Globus pallidus (tissue), 1 donor: ENCODE results near the gene FRAS1.
"Not testable (repeated sequence)": the region's sequence is repeated elsewhere in the genome, so short reads cannot be mapped to it uniquely, and the experiment has no call there.

Experiments used
- DNase-seq: peaks from one replicate; pipeline ENCODE4 v3.0.0-alpha.2; 2015; ENCODE audit warnings: low spot score

The FRAS1 gene

GRCh38 chr4:78286281-78286680 is 229.2 kb downstream of the FRAS1 start:
- DNase-seq = no peak

DNA sequence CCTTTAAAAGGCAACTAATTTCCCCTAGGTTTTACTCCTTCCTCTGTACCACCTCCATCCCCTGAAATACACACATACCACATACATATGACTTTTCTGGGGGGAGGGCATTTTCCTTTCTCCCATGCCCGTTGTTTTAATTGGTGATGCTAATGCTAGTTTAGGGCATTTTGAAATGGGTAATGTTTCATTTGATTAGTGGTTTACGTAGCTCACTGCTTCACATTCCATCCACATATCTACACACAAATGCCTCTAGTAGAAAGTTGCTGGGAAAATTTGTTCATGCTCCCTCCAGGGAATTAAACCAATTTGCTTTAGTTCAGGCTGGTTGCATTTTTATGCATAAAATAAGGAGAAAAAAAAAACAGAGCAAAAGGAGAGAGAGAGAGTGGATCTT is 231.2 kb downstream of the FRAS1 start:
- no peak for DNase-seq

DNA sequence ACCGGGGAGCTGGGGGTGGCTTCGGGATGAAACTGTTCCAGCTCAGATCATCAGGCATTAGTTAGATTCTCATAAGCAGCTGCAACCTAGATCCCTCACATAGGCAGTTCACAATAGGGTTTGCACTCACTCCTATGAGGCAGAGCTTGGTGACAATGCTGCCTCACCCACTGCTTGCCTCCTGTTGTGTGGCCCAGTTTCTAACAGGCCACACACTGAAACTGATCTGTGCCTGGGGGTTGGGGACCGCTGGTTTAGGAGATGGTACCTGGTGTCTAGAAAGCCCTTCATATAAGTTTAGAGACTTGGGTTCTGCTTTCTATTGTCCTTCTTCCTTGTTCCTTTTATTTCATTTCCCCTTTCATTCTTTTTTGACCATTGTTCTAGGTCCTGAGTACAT is 234.2 kb downstream of the FRAS1 start:
- no peak for DNase-seq

DNA sequence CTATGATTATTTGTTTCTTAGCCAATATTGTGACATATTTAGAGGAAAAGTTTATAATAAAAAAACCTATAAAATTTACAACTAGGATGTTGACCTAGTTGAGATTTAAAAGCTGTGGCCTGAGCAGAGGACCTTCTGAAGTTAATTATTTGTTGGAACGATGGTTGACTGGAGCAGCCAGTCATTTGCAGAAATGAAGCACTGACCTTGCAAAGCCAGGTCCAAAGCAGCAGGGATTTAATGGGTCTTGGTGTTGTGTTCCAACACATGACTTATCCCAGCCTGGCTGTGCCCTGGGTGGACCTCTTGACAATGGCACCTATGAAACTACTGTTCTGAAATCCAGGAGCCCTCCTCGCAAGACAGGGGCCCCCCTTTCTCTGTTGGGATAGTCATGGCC is 235.2 kb downstream of the FRAS1 start:
- no peak for DNase-seq

DNA sequence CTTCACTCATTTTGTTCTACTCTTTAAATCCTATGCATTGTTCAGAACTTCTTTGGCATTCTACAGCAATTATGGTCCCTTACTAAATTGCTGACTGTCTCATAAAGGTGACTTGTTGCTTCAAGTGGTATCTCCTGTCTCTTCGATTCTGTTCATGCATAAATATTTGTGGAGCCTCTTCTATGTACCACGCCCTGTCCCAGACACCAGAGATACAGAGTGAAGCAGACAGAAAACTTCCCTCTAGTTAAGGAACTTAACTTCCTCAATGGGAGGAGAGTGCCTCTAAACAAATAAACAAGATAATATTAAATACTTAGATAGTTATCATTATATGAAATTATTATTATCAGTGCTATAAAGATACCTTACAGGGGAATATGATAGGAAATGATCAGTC is 235.7 kb downstream of the FRAS1 start:
- DNase-seq = no peak

- DNase-seq = no peak
Measured at GRCh38 chr4:78293348-78293747, 236.2 kb downstream of the FRAS1 start.

DNA sequence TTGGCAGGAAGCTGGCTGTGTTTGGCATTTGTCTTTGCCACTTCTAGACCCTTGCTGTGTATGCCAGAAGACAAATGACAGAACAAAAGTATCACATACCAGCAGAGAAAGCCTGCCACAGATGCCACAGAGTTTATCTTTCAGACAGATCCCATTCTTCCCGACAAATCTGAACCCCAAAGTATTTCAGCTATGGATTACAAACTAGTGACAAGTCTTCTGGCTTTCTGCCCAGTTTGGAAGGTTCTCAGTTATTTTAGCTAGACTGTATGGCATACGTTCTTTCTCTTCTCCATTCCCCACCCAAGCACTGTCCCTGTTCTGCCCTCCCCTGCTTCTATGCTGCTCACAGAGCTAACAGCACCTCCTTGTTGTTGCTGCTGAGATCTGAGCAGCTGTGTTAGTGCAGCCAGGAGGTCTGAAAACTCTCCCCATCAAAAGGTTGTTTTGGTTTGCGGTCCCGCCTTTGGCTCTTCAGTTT is 236.7 kb downstream of the FRAS1 start:
- DNase-seq = no peak

GRCh38 chr4:78296261-78296660 is 239.1 kb downstream of the FRAS1 start:
- no peak for DNase-seq

- no peak for DNase-seq
Measured at GRCh38 chr4:78297116-78297800, 240.1 kb downstream of the FRAS1 start.

DNA sequence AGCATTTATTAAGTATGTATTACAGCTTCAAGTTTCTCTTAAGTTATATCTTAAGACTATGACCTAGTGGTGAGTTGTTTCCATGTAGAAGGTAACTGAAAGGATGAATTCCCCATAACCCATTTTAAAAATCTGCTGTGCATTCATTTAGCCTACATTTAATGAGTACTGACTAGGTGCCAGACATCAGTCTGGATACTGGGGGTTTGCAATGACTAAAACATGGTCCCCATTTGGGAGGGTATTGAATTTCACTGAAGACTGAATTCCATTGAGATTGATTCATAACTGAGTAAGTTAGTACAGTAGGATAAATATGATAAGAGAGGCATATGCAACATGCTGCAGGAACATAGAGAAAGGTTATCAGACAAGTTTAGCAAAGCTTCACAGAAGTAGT is 241.5 kb downstream of the FRAS1 start:
- DNase-seq = no peak

DNA sequence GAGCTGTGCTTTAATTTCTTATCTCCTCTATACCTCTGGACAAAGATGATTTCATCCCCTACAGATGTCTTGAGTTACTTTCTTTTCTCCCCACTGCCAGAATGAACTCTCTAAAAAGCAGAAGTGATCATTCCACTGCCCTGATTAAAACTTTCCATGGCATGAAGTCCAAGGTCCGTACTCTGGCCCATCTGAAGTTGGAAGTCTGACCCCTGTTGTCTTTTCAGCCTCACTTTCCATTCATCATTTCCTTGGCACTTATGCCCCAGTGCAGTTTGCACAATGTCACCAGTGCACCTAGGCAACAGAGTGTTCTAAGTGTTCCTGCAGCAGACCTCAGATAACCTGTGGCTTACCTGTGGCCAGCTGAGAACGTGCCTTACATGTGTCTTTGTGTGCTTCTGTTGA is 242.4 kb downstream of the FRAS1 start:
- DNase-seq = no peak

GRCh38 chr4:78307263-78307662 is 250.1 kb downstream of the FRAS1 start:
- not testable (repeated sequence) for DNase-seq

DNA sequence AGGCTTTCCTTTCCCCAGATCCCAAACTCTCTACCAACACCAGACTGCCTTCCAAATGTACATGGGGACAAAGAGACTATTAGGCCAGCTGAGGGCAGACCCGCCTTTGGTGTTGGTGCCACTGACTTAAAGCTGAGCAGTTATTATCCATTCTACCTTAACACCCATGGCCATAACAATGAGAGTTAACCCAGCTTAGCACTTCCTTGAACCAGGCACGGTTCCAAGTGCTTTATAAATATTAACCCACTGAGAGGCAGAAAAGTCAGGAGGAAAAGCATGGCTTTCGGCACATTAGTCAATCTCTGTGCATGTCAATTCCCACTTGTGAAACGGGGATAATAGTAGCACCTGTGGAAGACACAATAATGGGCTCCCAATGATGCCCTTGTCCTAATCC is 251.4 kb downstream of the FRAS1 start:
- DNase-seq = no peak

GRCh38 chr4:78309352-78309751 is 252.2 kb downstream of the FRAS1 start:
- no peak for DNase-seq

- DNase-seq = no peak
Measured at GRCh38 chr4:78310007-78310739, 253.1 kb downstream of the FRAS1 start.

DNA sequence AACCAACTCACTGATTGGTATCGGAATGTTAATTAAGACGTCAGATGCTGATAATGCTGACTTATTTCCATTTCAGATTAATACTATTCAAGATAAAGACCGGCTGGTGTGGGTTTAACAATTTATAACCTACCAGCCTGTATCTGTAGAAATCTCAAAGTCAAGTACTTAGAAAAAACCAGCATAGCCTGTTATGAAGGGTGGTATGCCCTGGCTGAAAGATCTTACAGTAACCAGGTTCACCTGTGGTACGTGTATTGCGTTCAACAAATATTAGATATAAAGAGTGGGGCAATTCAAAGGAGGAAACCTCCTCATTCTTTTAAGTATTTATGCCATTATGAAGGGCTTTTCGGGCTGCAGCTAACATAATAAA is 253.6 kb downstream of the FRAS1 start:
- DNase-seq = no peak

DNA sequence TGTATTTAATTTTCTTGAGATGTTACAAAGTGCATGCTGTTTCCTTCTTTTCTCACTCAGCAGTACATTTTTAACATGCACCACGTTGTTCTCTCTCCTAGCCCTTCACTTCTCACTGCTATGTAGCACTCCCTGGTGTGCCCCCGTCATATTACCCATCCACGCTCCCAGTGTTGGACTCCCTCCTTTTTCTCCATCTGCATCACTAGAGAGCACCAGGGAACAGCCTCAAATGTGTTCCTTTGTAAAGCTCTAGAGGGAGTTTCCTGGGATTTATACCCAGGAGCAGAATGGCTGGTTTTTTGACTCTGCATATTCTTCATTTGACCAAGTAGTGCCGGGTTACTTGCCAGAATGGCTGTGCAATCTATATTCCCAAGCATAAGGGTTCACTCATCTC is 254.2 kb downstream of the FRAS1 start:
- DNase-seq = no peak

GRCh38 chr4:78312989-78313753 is 256.0 kb downstream of the FRAS1 start:
- DNase-seq = no peak

DNA sequence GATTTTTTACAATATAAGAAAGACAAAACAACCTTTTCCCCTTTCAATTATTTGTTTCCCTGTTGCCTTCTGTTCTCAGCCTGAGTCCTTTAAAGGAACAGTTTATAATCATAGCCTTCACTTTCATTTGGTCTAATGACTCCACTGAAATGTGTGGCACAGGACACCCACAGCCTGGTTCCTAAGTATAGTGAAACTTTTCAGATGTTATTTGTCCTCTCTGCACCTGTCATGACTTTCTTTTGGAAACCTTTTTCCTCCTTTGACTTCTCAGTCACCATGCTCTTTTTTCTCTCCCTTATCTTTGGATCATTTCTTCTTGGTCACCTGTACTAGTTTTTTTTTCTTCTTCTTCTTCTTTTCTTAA is 256.6 kb downstream of the FRAS1 start:
- DNase-seq = no peak

DNA sequence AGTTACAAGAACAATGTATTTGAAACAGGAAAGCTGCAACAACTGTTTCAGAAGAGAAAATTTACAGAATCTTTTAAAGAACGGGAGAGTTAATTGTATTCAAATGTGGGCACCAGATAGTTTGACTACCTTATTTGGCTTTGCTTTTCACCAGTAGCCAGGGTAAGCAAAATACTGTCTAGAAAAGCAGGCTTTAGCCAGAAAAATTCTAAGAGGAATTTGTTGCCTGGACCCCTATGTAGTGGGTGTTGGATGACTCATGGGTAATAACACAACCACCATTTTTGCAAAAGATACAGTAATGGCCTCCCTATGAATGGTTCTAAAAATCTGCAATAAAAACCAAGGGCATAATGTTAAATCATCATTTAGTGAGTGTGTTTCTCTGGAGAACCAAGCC is 261.0 kb downstream of the FRAS1 start:
- DNase-seq = no peak

- no peak for DNase-seq
Measured at GRCh38 chr4:78320349-78320935, 263.3 kb downstream of the FRAS1 start.

DNA sequence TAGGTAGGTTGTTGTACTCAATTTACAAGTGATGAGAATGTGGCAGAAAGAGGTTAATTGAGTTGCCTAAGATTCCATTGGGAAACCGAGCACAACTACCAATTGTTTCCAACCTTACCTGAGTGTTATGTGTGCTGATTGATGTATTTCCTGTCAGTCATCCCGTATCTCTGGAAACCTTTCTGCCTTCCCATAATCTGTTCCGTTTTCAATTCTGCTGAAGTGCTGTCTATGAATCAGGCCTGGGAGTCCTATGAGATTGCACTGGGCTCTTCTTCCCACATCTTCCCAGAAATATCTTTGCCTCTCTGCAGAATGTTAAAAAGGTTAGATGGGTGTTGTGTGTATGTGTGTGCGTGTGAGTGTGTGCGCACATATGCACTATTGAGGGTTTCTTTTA is 264.9 kb downstream of the FRAS1 start:
- DNase-seq = no peak

DNA sequence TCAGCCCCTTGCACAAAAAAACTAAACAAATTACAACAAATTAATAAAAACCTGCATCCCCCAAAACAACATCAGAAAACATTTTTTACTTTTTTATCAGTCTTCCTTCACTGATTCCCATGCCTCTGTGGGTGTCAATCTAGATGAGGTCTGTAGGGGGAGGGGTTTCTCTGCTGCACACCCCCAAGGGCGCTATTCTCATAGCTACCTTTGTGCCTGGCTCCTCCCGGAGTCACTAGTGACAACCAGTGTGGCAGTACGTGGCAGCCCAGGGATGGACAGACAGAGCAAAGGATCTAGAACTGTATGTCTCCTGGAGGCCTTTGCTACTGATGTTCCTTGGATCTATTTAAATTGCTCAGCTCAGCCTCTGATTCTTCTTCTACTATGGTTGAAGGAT is 266.3 kb downstream of the FRAS1 start:
- DNase-seq = no peak
